IMR-90 (cell line): ENCODE data around the gene STAT5A. TPM values are rescaled to one million over a fixed set of nuclear protein-coding genes. Genes with fewer than 3 reads are reported as not detected.

Source experiments
- ATAC-seq: fragments of 200-7000 bp; cut with Tn5 transposase; 2 replicates; pipeline ENCODE4 v1.9.1; 2020; ENCODE audit warnings: low read depth, mild to moderate bottlenecking, moderate library complexity
- BruUV-seq: library from RNA; stranded (reverse); fragments of 400-500 nt; replicated peaks from 2 replicates; lab custom pipeline; 2021; lab: Mats Ljungman, UMichigan
- CTCF ChIA-PET: fragments of 300-600 bp; formaldehyde crosslinking; extraction: SDS; loops from one replicate; lab custom pipeline; 2021; ENCODE audit warnings: antibody characterized with exemption; lab: Yijun Ruan, JAX
- POLR2A ChIA-PET: fragments of 300-600 bp; sonication (Branson Sonifier 250); formaldehyde crosslinking; loops from one replicate; lab custom pipeline; 2022; ENCODE audit warnings: antibody characterized with exemption; ENCODE audit not compliant: unreplicated experiment; lab: Charles Lee
- DNase-seq: peaks from one replicate; pipeline ENCODE4 v3.0.0; 2013
- H2AFZ ChIP-seq: replicated peaks from 2 replicates; pipeline ENCODE3; 2013; ENCODE audit warnings: low read length, mild to moderate bottlenecking; ENCODE audit not compliant: poor library complexity
- H2AK5ac ChIP-seq: 2 replicates; pipeline ENCODE4 v1.6.1; 2013; ENCODE audit warnings: low read depth, low read length, inconsistent platforms
- H2AK9ac ChIP-seq: replicated peaks from 2 replicates; pipeline ENCODE3; 2013; ENCODE audit warnings: mild to moderate bottlenecking, low read depth, low read length, moderate library complexity; ENCODE audit not compliant: poor library complexity
- H2BK120ac ChIP-seq: 2 replicates; pipeline ENCODE4 v1.6.1; 2013; ENCODE audit warnings: low read depth, low read length, inconsistent platforms
- H2BK15ac ChIP-seq: 3 replicates; pipeline ENCODE4 v1.6.1; 2013; ENCODE audit warnings: low read depth, low read length, inconsistent platforms
- H2BK20ac ChIP-seq: 2 replicates; pipeline ENCODE4 v1.6.1; 2013; ENCODE audit warnings: low read depth, mild to moderate bottlenecking, inconsistent platforms, low read length, moderate library complexity
- H2BK5ac ChIP-seq: 2 replicates; pipeline ENCODE4 v1.6.1; 2013; ENCODE audit warnings: mild to moderate bottlenecking, low read depth, low read length, inconsistent platforms; ENCODE audit not compliant: poor library complexity, severe bottlenecking
- H3K14ac ChIP-seq: replicated peaks from 2 replicates; pipeline ENCODE4 v1.6.1; 2013; ENCODE audit warnings: low read depth, low read length, inconsistent platforms
- H3K18ac ChIP-seq: 2 replicates; pipeline ENCODE4 v1.6.1; 2013; ENCODE audit warnings: low read depth, low read length, control low read depth
- H3K23ac ChIP-seq: 2 replicates; pipeline ENCODE4 v1.6.1; 2013; ENCODE audit warnings: low read depth, low read length, inconsistent platforms
- H3K27ac ChIP-seq: 2 replicates; pipeline ENCODE4 v1.5.1; 2013; ENCODE audit warnings: mild to moderate bottlenecking, control low read depth, low read length; ENCODE audit not compliant: insufficient read depth
- H3K27me3 ChIP-seq: 2 replicates; pipeline ENCODE4 v1.6.1; 2013; ENCODE audit warnings: low read length; ENCODE audit not compliant: control insufficient read depth, insufficient read depth
- H3K36me3 ChIP-seq: 2 replicates; pipeline ENCODE4 v1.6.1; 2013; ENCODE audit warnings: low read length, mixed read lengths; ENCODE audit not compliant: control insufficient read depth, insufficient read depth
- H3K4ac ChIP-seq: 2 replicates; pipeline ENCODE4 v1.6.1; 2013; ENCODE audit warnings: low read depth, low read length, inconsistent platforms
- H3K4me1 ChIP-seq: 2 replicates; pipeline ENCODE4 v1.6.1; 2013; ENCODE audit warnings: low read length, mixed read lengths; ENCODE audit not compliant: control insufficient read depth, insufficient read depth
- H3K4me2 ChIP-seq: 2 replicates; pipeline ENCODE4 v1.6.1; 2013; ENCODE audit warnings: low read depth, mild to moderate bottlenecking, control low read depth, low read length, moderate library complexity
- H3K4me3 ChIP-seq: 2 replicates; pipeline ENCODE4 v1.5.1; 2013; ENCODE audit warnings: low read depth, mild to moderate bottlenecking, control low read depth, low read length, moderate library complexity; ENCODE audit not compliant: insufficient read depth
- H3K56ac ChIP-seq: 2 replicates; pipeline ENCODE4 v1.6.1; 2013; ENCODE audit warnings: low read length, inconsistent platforms; ENCODE audit not compliant: insufficient read depth; ENCODE audit errors: extremely low read depth
- H3K79me1 ChIP-seq, 2 experiments: 2 replicates each; pipeline ENCODE4 v1.6.1; 2013; ENCODE audit warnings: low read length in 2 of 2, inconsistent platforms in 1 of 2, low read depth in 1 of 2
- H3K9ac ChIP-seq: 2 replicates; pipeline ENCODE4 v1.6.1; 2013; ENCODE audit warnings: low read depth, low read length, control low read depth
- H3K9me1 ChIP-seq: 2 replicates; pipeline ENCODE4 v1.6.1; 2013; ENCODE audit warnings: low read length, inconsistent platforms; ENCODE audit not compliant: insufficient read depth
- H3K9me3 ChIP-seq: 2 replicates; pipeline ENCODE4 v1.6.1; 2013; ENCODE audit warnings: low read length; ENCODE audit not compliant: control insufficient read depth, insufficient read depth
- H4K20me1 ChIP-seq: 2 replicates; pipeline ENCODE4 v1.6.1; 2013; ENCODE audit warnings: low read length, inconsistent platforms; ENCODE audit not compliant: insufficient read depth
- H4K5ac ChIP-seq: 2 replicates; pipeline ENCODE4 v1.6.1; 2013; ENCODE audit warnings: mild to moderate bottlenecking, low read depth, low read length, control low read depth
- H4K8ac ChIP-seq, 2 experiments: 2 replicates each; pipeline ENCODE4 v1.6.1; 2013; ENCODE audit warnings: low read depth in 2 of 2, low read length in 2 of 2, control low read depth in 1 of 2, inconsistent platforms in 1 of 2
- H4K91ac ChIP-seq: 2 replicates; pipeline ENCODE4 v1.6.1; 2013; ENCODE audit warnings: low read depth, low read length, inconsistent platforms; ENCODE audit not compliant: insufficient read depth
- BHLHE40 ChIP-seq: fragments of 150-350 bp; IDR thresholded peaks from 2 replicates; pipeline ENCODE4 v1.6.1; 2016; ENCODE audit warnings: mild to moderate bottlenecking, low read depth, low read length
- CEBPB ChIP-seq: IDR thresholded peaks from 2 replicates; pipeline ENCODE4 v1.6.1; 2012; ENCODE audit warnings: low read depth, low read length, improper control_type of control experiment
- CTCF ChIP-seq: conservative IDR thresholded peaks from 2 replicates; pipeline ENCODE4 v1.5.1; 2012; ENCODE audit warnings: mild to moderate bottlenecking, low read depth, low read length, improper control_type of control experiment
- ELK1 ChIP-seq: fragments of 150-350 bp; IDR thresholded peaks from 2 replicates; pipeline ENCODE4 v1.6.1; 2016; ENCODE audit warnings: low read depth, mild to moderate bottlenecking, low read length, moderate library complexity, borderline replicate concordance
- FOS ChIP-seq: fragments of 150-350 bp; IDR thresholded peaks from 2 replicates; pipeline ENCODE4 v1.6.1; 2016; ENCODE audit warnings: low read depth, low read length
- MAFK ChIP-seq: IDR thresholded peaks from 2 replicates; pipeline ENCODE4 v1.6.1; 2012; ENCODE audit warnings: low read depth, low read length, improper control_type of control experiment
- MAZ ChIP-seq: IDR thresholded peaks from 2 replicates; pipeline ENCODE4 v1.6.1; 2012; ENCODE audit warnings: low read depth, mild to moderate bottlenecking, low read length, improper control_type of control experiment, moderate library complexity, borderline replicate concordance
- MXI1 ChIP-seq: IDR thresholded peaks from 2 replicates; pipeline ENCODE4 v1.6.1; 2012; ENCODE audit warnings: low read depth, mild to moderate bottlenecking, low read length, moderate library complexity, borderline replicate concordance
- NFE2L2 ChIP-seq: fragments of 150-350 bp; IDR thresholded peaks from 2 replicates; pipeline ENCODE4 v1.6.1; 2016; ENCODE audit warnings: low read depth, mild to moderate bottlenecking, low read length
- POLR2A ChIP-seq: IDR thresholded peaks from 2 replicates; pipeline ENCODE4 v1.6.1; 2012; ENCODE audit warnings: mild to moderate bottlenecking, low read depth, low read length
- RAD21 ChIP-seq: IDR thresholded peaks from 2 replicates; pipeline ENCODE4 v1.6.1; 2012; ENCODE audit warnings: low read length, improper control_type of control experiment
- RCOR1 ChIP-seq: IDR thresholded peaks from 2 replicates; pipeline ENCODE4 v1.6.1; 2012; ENCODE audit warnings: mild to moderate bottlenecking, low read length, improper control_type of control experiment; ENCODE audit not compliant: insufficient replicate concordance
- RFX5 ChIP-seq: IDR thresholded peaks from 2 replicates; pipeline ENCODE4 v1.8.0; 2012; ENCODE audit warnings: low read depth, mild to moderate bottlenecking, low read length, moderate library complexity
- SMC3 ChIP-seq: fragments of 150-350 bp; IDR thresholded peaks from 2 replicates; pipeline ENCODE4 v1.6.1; 2016; ENCODE audit warnings: low read depth, mild to moderate bottlenecking, antibody characterized with exemption, low read length, moderate library complexity
- USF2 ChIP-seq: fragments of 150-350 bp; IDR thresholded peaks from 2 replicates; pipeline ENCODE4 v1.6.1; 2017; ENCODE audit warnings: mild to moderate bottlenecking, antibody characterized with exemption, low read length, low read depth
- WGBS, 2 experiments: methylation state at CpG; one replicate each; pipeline versions ENCODE4 v1.1.5 to v1.1.7; 2013; ENCODE audit warnings: missing lambda C conversion rate in 2 of 2; ENCODE audit not compliant: insufficient read length in 1 of 2; ENCODE audit errors: extremely low coverage in 2 of 2; 5-methylcytosine and 5-hydroxymethylcytosine counted together
- dilution Hi-C: fragments of 300-500 bp; cut with HindIII; formaldehyde crosslinking; loops from one replicate; pipeline ENCODE4 v1.14.3; 2018; ENCODE audit warnings: low sequenced_read_pairs; ENCODE audit not compliant: unreplicated experiment
- in situ Hi-C: fragments of 300-500 bp; cut with MboI; formaldehyde crosslinking; loops from 3 replicates; pipeline ENCODE4 v1.14.3; 2019; ENCODE audit warnings: low sequenced_read_pairs, inconsistent platforms, mixed read lengths
- intact Hi-C: fragments of 100-400 bp; cut with micrococcal nuclease; formaldehyde crosslinking; loops from 2 replicates; pipeline ENCODE4 v1.10.0; 2022
- polyA plus RNA-seq, 3 experiments: library from polyadenylated mRNA; depleted of rRNA; stranded (reverse); fragments of >200 nt; gene quantifications; 2 replicates each; pipeline ENCODE4 v1.2.3, GENCODE V29; 2012; ENCODE audit warnings: low replicate concordance in 1 of 3
- total RNA-seq: library from RNA; depleted of rRNA; stranded (reverse); fragments of >200 nt; gene quantifications from 2 replicates; pipeline ENCODE4 v1.2.3, GENCODE V29; 2012

STAT5A gene
- total and polyA plus RNA-seq, 2 of the 4 experiments (the other 2 are of a cell fraction): 1.3 to 1.4 TPM

GRCh38 chr17:42247734-42248133 is 40.6 kb upstream of the STAT5A start:
- Histone ChIP-seq H2BK5ac (no peak overlapping the region), H2BK120ac (no peak overlapping the region), H3K27ac (peak overlapping the region; percentile 31; the same call in 1 of the 2 replicates), H3K79me1 (peaks cover 27 to 64% of the 10 kb centered on the region in 2 experiments), H2BK20ac (no peak overlapping the region), H3K9me1 (peaks cover 7% of the 10 kb centered on the region), H3K27me3 (no peaks in the 10 kb centered on the region), H3K4me1 (peaks cover 3% of the 10 kb centered on the region), H3K36me3 (no peaks in the 10 kb centered on the region), H4K5ac (no peak overlapping the region; the same call in 1 of the 2 replicates), H3K23ac (no peak overlapping the region), H3K14ac (no peak overlapping the region), H3K9ac (no peak overlapping the region), H3K18ac (no peak overlapping the region), H3K9me3 (peaks cover 2% of the 10 kb centered on the region; the same call in 1 of the 2 replicates), H2AK9ac (no peak overlapping the region), H3K4ac (no peak overlapping the region), H2BK15ac (no peak overlapping the region), H4K8ac (0 out of 4 replicates have a peak overlapping the region, but pooled peaks of 1 of the 2 experiments have one; percentile 44), H3K4me3 (no peak overlapping the region), H4K91ac (no peak overlapping the region), H3K4me2 (peak overlapping the region; percentile 1; the same call in 1 of the 2 replicates), H4K20me1 (peaks cover 35% of the 10 kb centered on the region), H2AFZ (no peak overlapping the region), H3K56ac (no peak overlapping the region), H2AK5ac (peak overlapping the region; percentile 35; the same call in 1 of the 2 replicates)
- WGBS, 2 experiments: 92% methylated on average over 2 of the region's 5 CpGs; no CpG with 5 or more reads in 1 of the 2 experiments
- in situ Hi-C loops (no loop called here), intact Hi-C loops (no loop called here), dilution Hi-C loops (no loop called here)
- ChIA-PET POLR2A (interaction anchor here (0.6 to 0.7 kb wide), 2 partner anchors 10 kb away, joined by 4 to 5 read pairs; no protein-coding TSS in a partner anchor), CTCF (no interaction called here)
- ATAC-seq (no peak; the same call in 1 of the 2 replicates), DNase-seq (peak; percentile 81)
- BruUV-seq: no TSS peak
- TF ChIP-seq SMC3: no peak
- peak; percentile 90 for TF ChIP-seq RCOR1
- TF ChIP-seq MAZ: no peak
- no peak for TF ChIP-seq RAD21
- TF ChIP-seq CEBPB: peak; percentile 97
- no peak for TF ChIP-seq CTCF
- no peak for TF ChIP-seq RFX5
- no peak for TF ChIP-seq USF2
- TF ChIP-seq MXI1: no peak
- no peak for TF ChIP-seq MAFK
- TF ChIP-seq BHLHE40: no peak
- no peak for TF ChIP-seq NFE2L2
- TF ChIP-seq ELK1: no peak
- no peak for TF ChIP-seq POLR2A
- no peak for TF ChIP-seq FOS
